Measurements from ENCODE around the gene ZNF775.

The ZNF775 gene

DNA sequence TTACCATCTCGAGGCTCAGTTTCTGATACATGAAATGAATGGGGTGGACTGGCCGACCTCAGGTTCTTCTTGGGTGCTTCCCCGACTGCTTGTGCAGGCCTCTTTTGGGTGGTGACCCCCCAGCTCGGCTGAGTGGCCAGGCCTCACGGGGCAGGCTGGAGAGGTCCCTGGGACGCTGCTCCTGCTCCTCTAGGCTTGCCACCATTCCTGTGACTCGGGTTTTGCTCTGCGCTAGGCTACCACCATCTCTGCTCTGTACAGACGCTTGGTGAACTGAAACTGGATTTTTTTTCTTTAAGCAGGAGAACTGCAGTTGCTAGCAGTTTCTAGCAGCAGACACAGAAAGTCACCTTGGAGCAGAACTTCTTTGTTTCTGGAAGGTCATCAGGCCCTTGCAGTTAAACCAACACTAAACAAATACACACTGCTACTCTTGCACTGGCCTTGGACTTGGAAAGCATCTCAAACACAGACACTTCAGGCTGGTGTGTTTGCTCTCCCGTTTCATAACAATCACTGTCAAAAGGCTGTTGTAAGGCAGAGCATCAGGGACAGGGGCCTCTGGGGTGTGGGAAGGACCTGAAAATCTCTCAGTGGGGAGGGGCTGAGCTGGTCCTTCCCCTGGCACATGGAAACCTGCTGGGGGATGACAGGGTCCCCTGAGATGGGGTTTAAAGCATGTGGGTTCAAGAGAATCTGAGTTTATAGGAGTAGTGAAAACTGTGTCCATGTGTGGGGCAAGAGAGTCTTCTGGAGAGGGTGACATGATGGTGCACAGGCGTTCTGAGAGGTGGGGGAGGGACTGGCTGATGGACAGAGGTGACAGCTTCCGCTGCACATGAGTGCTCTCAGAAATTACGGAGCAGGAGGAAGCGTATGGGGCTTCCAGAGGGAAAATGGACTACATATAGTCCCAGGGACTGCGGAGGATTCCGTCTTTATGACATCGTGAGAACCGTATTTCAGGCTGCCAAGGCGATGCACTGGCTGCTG, 36.3 kb downstream of the ZNF775 start:
- peak; percentile 24 for DNase-seq

DNA sequence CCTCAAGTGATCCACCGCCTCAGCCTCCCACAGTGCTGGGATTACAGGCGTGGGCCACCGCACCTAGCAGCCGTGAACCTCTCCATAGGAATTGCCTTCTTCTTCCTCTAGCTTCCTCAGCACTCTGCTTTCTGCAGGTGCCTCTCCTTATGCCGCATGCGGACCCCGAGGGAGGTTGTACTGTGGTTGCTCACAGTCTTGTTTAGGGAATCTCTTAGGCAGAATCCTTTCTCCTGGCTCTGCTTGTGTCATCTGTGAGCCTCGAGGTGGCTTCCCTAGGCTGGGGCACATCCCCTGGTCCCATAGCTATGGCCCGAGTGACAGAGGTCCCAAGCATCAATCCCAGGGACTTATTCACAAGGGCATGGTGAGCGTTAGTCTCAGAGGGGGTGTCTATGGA, 38.1 kb downstream of the ZNF775 start:
- no peak for DNase-seq

DNA sequence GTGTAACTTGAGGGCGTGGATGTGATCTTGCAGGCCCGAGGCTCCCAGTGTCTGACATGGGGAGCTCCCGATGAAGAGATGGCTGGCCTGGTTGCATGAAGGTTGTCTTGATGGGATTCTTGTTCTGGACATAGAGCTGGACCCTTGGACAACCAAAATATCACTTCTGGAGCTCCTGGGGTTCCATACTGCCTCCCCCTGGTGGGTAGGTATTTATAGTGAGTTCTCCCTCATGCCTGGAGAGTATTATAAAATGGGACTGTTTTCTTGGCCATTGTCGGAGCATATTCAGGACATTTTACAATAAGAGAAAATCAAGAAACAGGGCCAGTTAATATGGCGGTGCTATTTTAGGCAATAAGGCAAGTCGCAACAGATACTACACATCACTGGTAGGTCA, 38.7 kb downstream of the ZNF775 start:
- no peak for DNase-seq

GRCh38 chr7:150420242-150420641, 41.1 kb downstream of the ZNF775 start:
- no peak for DNase-seq

DNA sequence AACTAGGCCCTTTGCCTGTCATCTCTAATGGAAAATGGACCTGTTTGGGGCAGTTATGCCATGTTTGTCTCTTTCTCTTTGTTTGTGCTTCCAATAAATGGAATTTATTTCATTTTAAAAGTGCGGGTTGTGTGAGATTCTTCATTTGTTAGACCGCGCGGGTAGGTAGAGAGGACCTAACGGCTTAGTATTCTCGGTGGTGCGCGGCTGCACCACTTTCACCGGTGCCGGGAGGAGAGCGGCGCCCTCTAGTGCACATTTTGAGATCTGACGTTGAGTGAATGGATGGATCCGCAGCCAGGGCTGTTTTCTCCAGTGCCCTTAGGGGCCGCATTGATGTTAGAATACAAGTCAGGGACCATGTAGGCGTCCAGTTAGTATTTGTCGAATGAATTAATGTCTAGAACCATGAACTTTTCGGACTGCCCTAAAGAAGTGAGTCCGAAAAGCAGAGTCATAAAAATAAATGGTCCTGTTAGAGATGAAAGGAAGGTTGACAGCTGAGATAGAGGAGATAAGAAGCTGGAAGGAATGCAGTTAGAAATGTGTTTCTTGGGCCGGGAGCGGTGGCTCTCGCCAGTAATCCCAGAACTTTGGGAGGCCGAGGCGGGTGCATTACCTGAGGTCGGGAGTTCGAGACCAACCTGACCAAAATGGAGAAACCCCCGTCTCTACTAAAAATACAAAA, 42.0 kb downstream of the ZNF775 start:
- DNase-seq = peak; percentile 91

DNA sequence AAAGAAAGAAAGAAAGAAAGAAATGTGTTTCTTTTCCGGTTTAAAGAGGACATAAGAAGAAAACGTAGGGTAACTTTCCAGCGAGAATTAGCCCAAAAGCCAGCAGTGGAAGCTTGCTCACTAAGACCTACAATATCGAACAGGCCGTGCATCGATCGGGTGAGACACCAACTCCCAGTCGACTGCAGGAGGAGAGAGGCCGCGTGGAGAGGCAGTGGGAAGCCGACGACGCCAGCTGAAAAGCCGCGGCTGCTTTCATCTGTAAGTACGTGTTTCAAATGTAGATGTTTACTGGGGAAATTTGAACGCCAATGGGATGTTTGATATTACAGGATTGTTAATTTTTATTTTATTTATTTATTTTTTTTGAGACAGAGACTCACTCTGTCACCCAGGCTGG, 42.7 kb downstream of the ZNF775 start:
- no peak for DNase-seq

DNA sequence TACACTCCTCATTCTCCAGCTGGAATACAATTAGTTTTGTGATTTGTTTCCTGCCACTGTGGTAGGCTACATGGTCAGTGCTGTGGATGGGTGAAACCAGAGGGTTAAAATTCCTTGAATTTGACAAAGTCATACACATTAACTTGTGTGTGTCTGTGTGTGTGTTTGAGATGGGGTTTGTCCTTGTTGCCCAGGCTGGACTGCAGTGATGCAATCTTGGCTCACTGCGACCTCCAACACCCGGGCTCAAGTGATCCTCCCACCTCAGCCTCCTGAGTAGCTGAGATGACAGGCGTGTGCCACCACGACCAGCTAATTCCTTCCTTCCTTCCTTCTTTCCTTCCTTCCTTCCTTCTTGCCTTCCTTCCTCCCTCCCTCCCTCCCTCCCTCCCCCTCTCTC, 46.5 kb downstream of the ZNF775 start:
- no peak for DNase-seq

DNA sequence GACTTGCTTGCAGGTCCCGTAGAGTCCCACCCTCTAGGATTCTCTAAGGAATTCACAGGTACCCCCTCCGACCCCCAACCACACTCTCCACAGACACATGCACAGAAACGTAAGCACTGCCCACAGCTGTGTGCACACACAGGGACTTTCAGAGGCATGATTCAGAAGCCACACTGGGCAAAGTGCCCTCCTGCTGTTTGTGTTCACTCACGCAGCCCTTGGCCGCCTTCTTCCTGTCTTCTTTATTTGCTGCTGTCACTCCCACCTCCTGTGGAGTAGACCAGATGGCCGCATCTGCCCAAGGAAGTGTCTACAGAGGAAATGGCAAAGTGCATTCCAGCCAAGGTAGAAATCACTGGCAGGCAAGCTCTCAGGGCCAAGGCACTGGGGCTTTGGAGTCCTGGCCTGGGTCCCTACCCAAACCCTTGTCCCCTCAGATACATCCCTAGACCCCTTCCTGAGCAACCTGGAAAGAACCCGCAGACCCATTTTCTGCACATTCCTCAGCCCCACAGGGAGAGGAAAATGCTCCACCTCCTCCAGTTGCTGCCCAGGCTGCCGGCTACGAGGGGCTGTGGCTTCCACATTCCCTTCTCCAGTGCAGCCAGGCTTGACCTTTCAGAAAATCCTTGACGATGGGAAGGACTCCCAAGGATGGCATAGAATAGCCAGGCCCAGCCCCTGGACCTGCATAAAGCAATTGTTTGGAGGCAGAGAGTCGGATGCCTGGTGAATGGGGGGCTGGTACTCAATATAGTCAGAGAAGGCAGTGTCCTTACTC, 49.7 kb downstream of the ZNF775 start:
- DNase-seq = peak; percentile 40

DNA sequence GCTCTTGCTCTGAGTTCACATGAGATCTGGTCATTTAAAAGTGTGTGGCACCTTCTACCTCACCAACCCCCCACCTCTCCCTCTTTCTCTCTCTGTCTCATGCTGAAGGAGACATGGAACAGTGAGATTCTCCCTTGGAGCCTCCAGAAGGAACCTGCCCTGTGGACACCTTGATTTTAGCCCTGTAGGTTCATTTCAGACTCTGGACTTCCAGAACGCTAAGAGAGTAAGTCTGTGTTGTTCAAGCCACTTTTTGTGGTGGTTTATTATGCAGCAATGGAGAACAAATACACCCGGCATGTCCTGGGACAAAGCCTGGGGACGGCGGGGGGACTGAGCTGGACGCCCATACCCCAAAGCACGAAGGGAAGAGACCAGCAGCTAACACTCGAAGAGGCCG, 50.6 kb downstream of the ZNF775 start:
- no peak for DNase-seq

DNA sequence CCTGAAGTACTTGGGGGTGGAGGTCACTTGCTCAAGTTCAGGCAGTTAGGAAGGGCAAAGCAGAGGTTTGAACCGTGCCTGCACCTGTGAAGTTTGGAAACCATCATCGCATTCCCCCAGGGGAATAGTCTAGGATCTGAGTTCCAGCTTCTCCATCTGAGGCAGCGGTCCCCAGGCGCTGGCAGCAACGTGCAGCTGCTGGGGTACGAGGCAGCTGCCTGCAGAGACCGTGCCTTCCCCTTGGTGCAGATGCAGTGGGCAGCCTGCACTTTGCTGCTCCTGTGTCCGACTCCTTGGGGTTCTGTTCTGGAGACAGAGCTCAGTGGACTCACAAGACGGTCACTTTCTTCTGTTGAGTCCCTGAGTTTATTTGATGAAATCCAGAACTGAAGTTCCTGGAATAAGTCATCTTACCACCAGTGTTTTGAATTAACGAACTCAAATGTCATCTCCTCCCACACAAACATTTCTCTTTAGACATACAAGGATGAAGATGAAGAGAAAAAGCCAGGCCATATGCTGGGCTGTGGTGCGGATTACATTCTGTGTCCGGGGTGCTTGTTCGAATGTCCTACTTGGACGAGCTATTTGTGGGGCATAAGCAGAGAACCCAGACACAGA, 51.4 kb downstream of the ZNF775 start:
- DNase-seq = no peak

- DNase-seq = no peak
Observed at GRCh38 chr7:150431839-150432658, 52.9 kb downstream of the ZNF775 start.

DNA sequence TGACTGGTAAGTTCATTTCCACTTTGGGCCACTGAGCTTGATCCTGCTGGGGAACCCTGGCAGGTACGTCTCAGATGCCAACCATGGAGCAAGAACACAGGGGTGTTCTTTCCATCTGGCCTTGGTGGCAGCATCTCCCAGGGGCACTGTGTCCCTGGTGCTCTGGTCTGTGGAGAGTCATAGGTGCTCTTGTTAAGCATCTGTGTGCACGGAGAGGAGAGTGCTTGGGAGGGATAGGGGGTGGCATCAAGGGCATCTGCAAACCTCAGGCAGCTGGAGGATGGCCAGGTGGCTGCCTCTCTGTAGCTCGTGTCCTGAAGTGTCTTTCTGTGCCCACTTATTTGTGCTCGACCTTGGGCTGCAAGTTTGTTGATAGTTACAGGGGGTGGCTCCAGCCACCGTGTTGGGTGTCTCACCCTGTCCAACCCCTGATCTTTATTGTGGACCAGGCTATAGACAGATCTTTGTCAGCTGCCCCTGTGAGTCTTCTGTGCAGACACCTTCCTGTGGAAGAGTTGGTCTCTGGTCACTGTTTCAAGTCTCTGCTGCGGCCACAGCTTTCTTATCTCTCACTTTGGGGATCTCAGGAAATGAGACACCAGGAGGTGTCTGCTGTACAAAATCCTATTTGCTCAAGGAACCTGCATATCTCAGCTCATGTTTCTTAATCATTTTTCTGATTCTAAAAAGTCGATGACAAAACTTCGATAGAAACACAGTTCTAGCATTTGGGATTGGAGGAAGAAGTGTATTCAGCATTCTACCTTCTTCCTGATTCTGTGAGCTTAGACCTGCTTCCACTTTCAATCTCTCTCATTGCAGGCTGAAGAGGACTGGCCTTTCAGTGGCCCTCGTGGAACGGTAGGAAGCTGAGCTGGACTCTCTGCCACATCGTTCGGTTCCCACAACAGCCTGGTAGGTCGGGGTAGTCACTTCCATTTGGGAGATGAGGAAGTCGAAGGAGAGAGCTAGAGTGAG, 54.1 kb downstream of the ZNF775 start:
- DNase-seq = no peak

DNA sequence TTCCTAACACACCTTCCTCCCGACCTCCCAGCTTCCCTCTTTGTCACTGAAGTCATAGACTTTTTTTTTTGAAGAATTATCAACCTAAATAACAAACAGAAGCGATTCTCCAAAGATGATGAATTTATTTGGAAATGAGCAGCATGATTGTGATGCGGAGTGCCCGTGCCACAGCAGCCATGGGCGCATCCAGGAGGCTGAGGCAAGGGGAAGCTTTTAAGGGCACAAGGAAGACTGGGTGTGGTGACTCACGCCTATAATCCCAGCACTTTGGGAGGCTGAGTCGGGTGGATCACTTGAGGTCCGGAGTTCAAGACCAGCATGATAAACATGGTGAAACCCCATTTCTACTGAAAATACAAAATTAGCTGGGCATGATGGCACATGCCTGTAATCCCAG, 55.1 kb downstream of the ZNF775 start:
- no peak for DNase-seq

DNA sequence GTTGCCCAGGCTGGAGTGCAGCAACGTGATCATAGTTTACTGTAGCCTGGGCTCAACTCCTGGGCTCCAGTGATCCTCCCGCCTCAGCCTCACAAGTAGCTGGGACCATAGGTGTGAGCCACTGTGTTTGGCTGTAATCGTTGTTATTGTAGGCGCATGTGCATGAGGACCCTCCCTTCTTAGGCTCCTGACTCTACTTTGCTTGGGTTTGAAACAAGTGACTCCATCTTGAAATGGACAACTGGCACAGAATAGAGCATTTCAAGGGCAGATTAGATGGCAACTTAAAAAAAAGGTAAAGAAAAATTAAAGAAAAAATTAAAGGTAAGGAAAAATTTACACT, 55.9 kb downstream of the ZNF775 start:
- no peak for DNase-seq

DNA sequence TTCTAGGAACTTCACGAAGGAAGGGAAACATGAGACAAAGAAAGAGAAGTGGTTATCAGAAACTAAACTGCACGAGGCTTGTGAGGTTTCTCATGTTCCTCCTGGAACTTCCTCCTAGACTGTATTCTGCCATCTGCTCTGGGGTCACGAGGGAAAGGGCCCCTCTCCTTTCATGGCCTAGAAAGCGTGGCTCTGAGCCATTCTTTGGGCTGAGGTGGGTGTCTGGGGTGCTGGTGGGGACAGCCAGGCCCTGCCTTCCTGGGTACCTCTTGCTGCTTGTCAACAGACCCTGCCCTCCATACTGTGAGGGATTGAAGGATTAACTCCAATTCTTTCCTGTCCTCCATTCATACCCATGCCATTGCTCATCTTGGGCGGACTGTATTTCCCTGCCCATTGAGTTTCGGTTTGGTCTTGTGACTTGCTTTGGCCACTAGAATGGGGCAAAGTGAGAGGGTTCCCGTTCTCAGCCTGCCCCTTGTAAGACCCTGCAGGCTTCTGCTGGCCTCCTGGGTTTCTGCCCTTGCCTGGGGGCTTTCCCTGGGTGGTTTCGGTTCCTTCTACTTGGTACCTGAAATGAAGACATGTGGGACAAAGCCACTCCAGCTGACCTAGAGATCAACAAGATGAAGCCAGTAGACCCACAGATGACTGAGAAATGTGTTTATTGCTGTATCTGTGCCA, 56.4 kb downstream of the ZNF775 start:
- DNase-seq = no peak

DNA sequence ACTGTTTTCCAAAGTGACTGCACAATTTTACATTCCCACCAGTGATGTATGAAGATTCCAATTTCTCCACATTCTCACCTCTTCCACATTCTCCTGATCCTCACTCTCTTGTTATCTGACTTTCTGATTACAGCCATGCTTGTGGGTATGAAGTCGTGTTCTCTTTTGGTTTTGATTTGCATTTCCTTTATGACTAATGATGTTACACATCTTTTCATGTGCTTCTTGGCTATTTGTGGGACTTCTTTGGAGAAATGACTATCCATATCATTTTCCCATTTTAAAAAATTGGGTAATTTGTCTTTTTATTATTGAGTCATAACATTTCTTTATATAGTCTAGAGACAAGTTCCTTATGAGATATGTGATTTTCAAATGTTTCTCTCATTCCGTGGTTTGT, 60.8 kb downstream of the ZNF775 start:
- DNase-seq = no peak

DNA sequence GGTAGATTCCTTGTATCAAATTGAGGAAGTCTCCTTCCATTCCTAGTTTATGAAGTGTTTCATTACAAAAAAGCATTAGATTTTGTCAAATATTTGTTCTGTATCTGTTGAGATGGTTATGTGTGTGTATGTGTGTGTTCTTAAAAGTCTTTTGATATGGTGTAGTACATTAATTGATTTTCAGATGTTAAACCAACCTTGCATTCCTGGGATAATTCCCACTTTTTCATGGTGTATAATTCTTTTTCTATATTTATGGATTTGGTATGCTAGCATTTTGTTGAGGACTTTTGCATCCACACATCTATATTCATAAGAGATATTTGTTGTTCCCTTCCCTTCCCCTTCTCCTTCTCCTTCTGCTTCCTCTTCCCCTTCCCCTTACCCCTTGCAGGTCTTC, 62.4 kb downstream of the ZNF775 start:
- no peak for DNase-seq

DNA sequence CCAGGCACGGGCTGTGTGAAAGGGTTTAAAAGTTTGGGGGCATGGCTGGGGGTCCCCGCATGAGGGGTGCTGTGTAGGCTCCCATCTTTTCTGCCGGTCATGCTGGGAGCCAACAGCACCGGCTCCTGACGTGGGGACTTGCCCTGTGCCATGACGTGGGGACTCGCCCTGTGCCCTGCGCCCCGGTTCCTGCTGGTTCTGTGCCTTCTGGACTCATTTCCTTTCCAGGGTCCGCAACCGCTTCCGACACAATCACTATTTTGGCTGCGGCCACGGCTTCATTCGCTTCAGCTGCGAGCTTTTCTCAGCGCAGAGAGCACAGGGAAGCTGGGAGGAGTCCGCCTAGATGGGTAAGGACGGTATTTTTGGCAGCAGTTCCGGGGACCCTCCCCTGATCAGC, 63.7 kb downstream of the ZNF775 start:
- no peak for DNase-seq

DNA sequence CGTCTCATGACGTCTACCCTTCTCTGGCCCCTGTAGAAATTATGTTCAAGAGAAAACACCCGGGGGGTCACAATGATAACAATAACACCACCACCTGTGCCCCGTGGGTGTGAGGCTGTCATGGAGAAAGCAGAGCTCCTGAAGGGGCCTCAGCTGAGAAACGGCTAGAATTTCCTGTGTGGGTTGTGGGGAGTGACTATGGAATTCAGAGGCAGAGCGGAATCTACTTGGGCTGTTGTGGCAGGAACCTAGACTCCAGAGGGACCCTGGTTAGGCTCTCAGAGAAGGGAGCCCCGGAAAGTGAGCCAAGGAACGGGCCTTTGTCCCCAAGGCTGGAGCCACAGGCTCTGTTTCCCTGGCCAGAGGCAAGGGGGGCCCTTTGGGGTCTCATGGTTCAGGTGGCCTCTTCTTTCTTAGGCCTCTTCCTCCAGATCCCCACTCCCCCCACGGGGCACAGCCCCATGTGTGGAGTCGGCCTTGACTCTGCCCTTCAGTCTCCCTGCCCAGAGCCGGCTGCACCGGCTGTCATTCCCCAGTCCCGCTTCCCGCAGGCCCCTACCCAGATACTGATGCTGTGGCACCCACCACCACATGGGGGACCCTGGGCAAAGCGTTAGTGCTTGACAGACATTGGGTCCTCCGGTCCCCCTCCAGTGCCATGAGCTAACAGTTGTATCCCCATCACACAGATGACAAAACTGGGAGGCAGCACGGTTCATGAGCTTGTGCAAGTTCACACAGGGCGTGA, 64.8 kb downstream of the ZNF775 start:
- no peak for DNase-seq

All from NCI-H1092 treated with DMSO at 0.1 percent for 48 hours (cell line).